Measurements from ENCODE around the gene PCNX2.

DNA sequence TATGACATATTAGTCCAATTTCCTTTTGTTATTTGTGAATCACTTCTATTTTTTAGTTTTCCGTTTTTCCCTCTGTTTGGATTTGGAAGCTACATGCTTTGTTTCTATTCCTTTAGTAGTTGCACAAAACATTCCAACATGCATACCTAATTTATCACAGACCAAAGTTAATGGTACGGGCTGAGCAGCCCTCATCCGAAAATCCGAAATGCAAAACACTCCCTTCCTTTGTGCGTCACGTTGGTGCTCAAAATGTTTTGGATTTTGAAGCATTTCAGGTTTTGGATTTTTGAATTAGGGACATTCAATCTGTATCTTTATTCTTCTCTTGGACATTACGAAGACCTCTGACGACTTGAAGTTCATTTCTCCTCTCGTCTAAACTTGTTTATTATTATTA, 124.8 kb downstream of the PCNX2 start:
- TF ChIP-seq, protein P1, sequence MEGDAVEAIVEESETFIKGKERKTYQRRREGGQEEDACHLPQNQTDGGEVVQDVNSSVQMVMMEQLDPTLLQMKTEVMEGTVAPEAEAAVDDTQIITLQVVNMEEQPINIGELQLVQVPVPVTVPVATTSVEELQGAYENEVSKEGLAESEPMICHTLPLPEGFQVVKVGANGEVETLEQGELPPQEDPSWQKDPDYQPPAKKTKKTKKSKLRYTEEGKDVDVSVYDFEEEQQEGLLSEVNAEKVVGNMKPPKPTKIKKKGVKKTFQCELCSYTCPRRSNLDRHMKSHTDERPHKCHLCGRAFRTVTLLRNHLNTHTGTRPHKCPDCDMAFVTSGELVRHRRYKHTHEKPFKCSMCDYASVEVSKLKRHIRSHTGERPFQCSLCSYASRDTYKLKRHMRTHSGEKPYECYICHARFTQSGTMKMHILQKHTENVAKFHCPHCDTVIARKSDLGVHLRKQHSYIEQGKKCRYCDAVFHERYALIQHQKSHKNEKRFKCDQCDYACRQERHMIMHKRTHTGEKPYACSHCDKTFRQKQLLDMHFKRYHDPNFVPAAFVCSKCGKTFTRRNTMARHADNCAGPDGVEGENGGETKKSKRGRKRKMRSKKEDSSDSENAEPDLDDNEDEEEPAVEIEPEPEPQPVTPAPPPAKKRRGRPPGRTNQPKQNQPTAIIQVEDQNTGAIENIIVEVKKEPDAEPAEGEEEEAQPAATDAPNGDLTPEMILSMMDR (IDR thresholded peaks at IDR 0.05): no peak
- TF ChIP-seq POLR2A (IDR thresholded peaks at IDR 0.05): no peak

Data from testis (tissue), 2 donors.